Measurements from ENCODE around the gene PDK1. TPM values are rescaled to one million over a fixed set of nuclear protein-coding genes. Genes with fewer than 3 reads are reported as not detected.

PDK1 gene
- total RNA-seq, 1 donor from 2014 or later = 21.4 TPM

GRCh38 chr2:172597176-172597842 is 41.4 kb downstream of the PDK1 start:
- DNase-seq = no peak

GRCh38 chr2:172599947-172600346 is 44.1 kb downstream of the PDK1 start:
- DNase-seq = no peak

- no peak for DNase-seq
Measured at GRCh38 chr2:172600557-172601008, 44.7 kb downstream of the PDK1 start.

GRCh38 chr2:172606285-172606684 is 50.4 kb downstream of the PDK1 start:
- DNase-seq = no peak

GRCh38 chr2:172607379-172607928 is 51.6 kb downstream of the PDK1 start:
- DNase-seq = no peak

GRCh38 chr2:172609488-172609887 is 53.6 kb downstream of the PDK1 start:
- no peak for DNase-seq

GRCh38 chr2:172612051-172612450 is 56.2 kb downstream of the PDK1 start:
- peak; percentile 27 for DNase-seq

GRCh38 chr2:172613040-172613439 is 57.1 kb downstream of the PDK1 start:
- peak; percentile 43 for DNase-seq

GRCh38 chr2:172613615-172614231 is 57.8 kb downstream of the PDK1 start:
- DNase-seq = peak; percentile 13

- no peak for DNase-seq
Measured at GRCh38 chr2:172614932-172615331, 59.0 kb downstream of the PDK1 start.

GRCh38 chr2:172615727-172616261 is 59.9 kb downstream of the PDK1 start:
- no peak for DNase-seq

- no peak for DNase-seq
Measured at GRCh38 chr2:172617115-172617514, 61.2 kb downstream of the PDK1 start.

GRCh38 chr2:172623249-172623965 is 67.5 kb downstream of the PDK1 start:
- DNase-seq = no peak

GRCh38 chr2:172624996-172625395 is 69.1 kb downstream of the PDK1 start:
- DNase-seq = no peak

- DNase-seq = peak; percentile 22
Measured at GRCh38 chr2:172627181-172627580, 71.3 kb downstream of the PDK1 start.

- no peak for DNase-seq
Measured at GRCh38 chr2:172628085-172628484, 72.2 kb downstream of the PDK1 start.

- DNase-seq = no peak
Measured at GRCh38 chr2:172629586-172629985, 73.7 kb downstream of the PDK1 start.

GRCh38 chr2:172630181-172630580 is 74.3 kb downstream of the PDK1 start:
- DNase-seq = no peak

GRCh38 chr2:172634477-172634876 is 78.6 kb downstream of the PDK1 start:
- DNase-seq = no peak

GRCh38 chr2:172635548-172635947 is 79.7 kb downstream of the PDK1 start:
- no peak for DNase-seq

- no peak for DNase-seq
Measured at GRCh38 chr2:172639256-172639655, 83.4 kb downstream of the PDK1 start.

GRCh38 chr2:172639823-172640222 is 83.9 kb downstream of the PDK1 start:
- DNase-seq = no peak

- DNase-seq = no peak
Measured at GRCh38 chr2:172640389-172640788, 84.5 kb downstream of the PDK1 start.

Measured in tongue (tissue), 2 donors.